ENCODE data around the gene ARSB. TPM values are rescaled to one million over a fixed set of nuclear protein-coding genes. Genes with fewer than 3 reads are reported as not detected.

Gene ARSB
- total RNA-seq, 1 donor from 2014 or later, result 18.5 TPM

DNA sequence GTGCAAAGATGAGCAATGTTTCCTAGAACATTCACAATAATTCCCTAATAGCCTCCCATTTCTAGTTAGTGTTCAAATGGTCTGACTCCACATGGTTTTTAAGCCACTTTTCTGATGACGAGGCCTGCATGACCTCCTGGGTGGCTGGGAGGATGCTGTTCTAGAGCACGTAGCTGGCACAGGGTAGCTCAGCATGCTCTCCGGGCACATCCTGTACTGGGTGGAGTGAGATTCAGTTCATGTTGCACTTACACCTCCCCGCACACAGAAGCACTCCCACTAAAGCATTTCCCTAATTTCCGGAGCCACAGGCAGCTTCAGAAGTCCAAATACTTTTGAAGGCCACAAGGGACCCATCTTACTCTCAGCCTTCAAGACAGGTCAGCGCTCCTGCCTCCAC is 176.7 kb downstream of the ARSB start:
- no peak for TF ChIP-seq CTCF (conservative IDR thresholded peaks at IDR 0.05)
- DNase-seq (ENCODE audit: extremely low spot score, unreplicated experiment), result no peak
- Mint-ChIP-seq H3K27ac (no peak overlapping the region), H3K4me3 (no peak overlapping the region), H3K36me3 (no peaks in the 10 kb centered on the region), H3K27me3 (no peaks in the 10 kb centered on the region), H3K9me3 (no peaks in the 10 kb centered on the region), H3K4me1 (ENCODE audit: unreplicated experiment) (peaks cover 47% of the 10 kb centered on the region)

GRCh38 chr5:78806544-78806943 is 178.6 kb downstream of the ARSB start:
- Mint-ChIP-seq H3K9me3 (no peaks in the 10 kb centered on the region), H3K27me3 (no peaks in the 10 kb centered on the region), H3K4me3 (no peak overlapping the region), H3K36me3 (no peaks in the 10 kb centered on the region), H3K4me1 (ENCODE audit: unreplicated experiment) (peaks cover 39% of the 10 kb centered on the region), H3K27ac (no peak overlapping the region)
- no peak for TF ChIP-seq CTCF (conservative IDR thresholded peaks at IDR 0.05)
- DNase-seq (ENCODE audit: extremely low spot score, unreplicated experiment), result no peak

- no peak overlapping the region for H3K4me3 Mint-ChIP-seq
- no peak overlapping the region for H3K27ac Mint-ChIP-seq
- H3K4me1 Mint-ChIP-seq (ENCODE audit: unreplicated experiment), result peaks cover 32% of the 10 kb centered on the region
- TF ChIP-seq CTCF (conservative IDR thresholded peaks at IDR 0.05), result no peak
- peaks cover 2% of the 10 kb centered on the region for H3K36me3 Mint-ChIP-seq
- peaks cover 7% of the 10 kb centered on the region for H3K9me3 Mint-ChIP-seq
- DNase-seq (ENCODE audit: extremely low spot score, unreplicated experiment), result no peak
- no peaks in the 10 kb centered on the region for H3K27me3 Mint-ChIP-seq
Measured at GRCh38 chr5:78805474-78806124, 179.5 kb downstream of the ARSB start.

DNA sequence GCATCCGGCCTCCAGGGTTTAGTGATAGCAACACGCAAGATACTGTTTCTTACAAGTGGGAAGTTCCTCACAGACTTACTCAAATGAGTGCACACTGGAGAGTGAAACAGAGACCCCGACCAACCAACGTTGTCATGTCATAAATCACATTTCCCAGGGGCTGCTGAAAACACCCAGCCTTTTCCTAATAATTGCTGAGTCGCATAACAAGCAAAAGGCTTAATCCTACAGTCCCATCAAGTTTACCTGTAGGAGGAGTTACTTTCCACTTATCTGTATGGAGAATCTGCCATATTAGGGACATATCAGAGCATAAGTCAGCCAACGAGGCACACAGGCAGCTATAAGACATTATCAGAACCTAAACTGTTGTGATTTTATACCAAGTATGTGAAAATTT is 180.1 kb downstream of the ARSB start:
- Mint-ChIP-seq H3K36me3 (peaks cover 4% of the 10 kb centered on the region), H3K27me3 (no peaks in the 10 kb centered on the region), H3K27ac (no peak overlapping the region), H3K9me3 (peaks cover 9% of the 10 kb centered on the region), H3K4me1 (ENCODE audit: unreplicated experiment) (peaks cover 32% of the 10 kb centered on the region), H3K4me3 (no peak overlapping the region)
- no peak for DNase-seq (ENCODE audit: extremely low spot score, unreplicated experiment)
- TF ChIP-seq CTCF (conservative IDR thresholded peaks at IDR 0.05), result no peak

GRCh38 chr5:78803941-78804340 is 181.2 kb downstream of the ARSB start:
- Mint-ChIP-seq H3K27me3 (no peaks in the 10 kb centered on the region), H3K27ac (no peak overlapping the region), H3K9me3 (peaks cover 9% of the 10 kb centered on the region), H3K4me1 (ENCODE audit: unreplicated experiment) (peaks cover 21% of the 10 kb centered on the region), H3K4me3 (no peak overlapping the region), H3K36me3 (peaks cover 4% of the 10 kb centered on the region)
- DNase-seq (ENCODE audit: extremely low spot score, unreplicated experiment), result no peak
- TF ChIP-seq CTCF (conservative IDR thresholded peaks at IDR 0.05), result no peak

DNA sequence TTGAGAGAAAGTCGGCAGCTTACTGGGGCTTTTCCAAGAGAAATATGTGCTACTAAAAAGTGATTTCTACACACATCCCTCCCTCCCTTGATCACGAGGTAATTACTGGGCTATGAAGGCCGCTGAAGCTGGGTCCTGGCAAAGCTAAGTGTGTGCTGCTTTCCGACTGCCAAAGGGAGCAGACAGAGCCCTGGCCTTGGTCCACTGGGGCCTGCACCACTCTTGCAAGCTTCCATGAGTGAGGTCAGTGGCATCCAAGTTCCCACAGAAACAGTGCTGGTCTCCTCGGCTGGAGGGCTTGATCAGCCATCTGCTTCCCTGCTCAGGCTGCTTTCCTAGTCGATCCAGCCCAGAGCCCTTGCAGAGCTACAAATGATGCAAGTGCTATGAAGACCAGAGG is 181.8 kb downstream of the ARSB start:
- no peak overlapping the region for H3K4me3 Mint-ChIP-seq
- no peaks in the 10 kb centered on the region for H3K27me3 Mint-ChIP-seq
- H3K9me3 Mint-ChIP-seq, result peaks cover 9% of the 10 kb centered on the region
- H3K4me1 Mint-ChIP-seq (ENCODE audit: unreplicated experiment), result peaks cover 19% of the 10 kb centered on the region
- TF ChIP-seq CTCF (conservative IDR thresholded peaks at IDR 0.05), result no peak
- peaks cover 4% of the 10 kb centered on the region for H3K36me3 Mint-ChIP-seq
- H3K27ac Mint-ChIP-seq, result no peak overlapping the region
- no peak for DNase-seq (ENCODE audit: extremely low spot score, unreplicated experiment)
